ENCODE results near the gene PHOX2B.

- TF ChIP-seq CTCF (IDR thresholded peaks at IDR 0.05; ENCODE audit: insufficient read depth, low read depth, low read length) (no peak), EZH2 (IDR thresholded peaks at IDR 0.05; ENCODE audit: insufficient read depth, low read length) (no peak)
Measured at GRCh38 chr4:41752081-41752836, 3.7 kb upstream of the PHOX2B start.

Measured in astrocyte (in vitro differentiated cells and primary cell).